AG04450 (cell line): ENCODE results near the gene SLC2A10. TPM values are rescaled to one million over a fixed set of nuclear protein-coding genes. Genes with fewer than 3 reads are reported as not detected.

Experiments
- CTCF ChIA-PET: fragments of 300-600, 350-600 bp; formaldehyde crosslinking; extraction: SDS; loops from one replicate; lab custom pipeline; 2022; ENCODE audit warnings: antibody characterized with exemption, inconsistent platforms; lab: Charles Lee
- POLR2A ChIA-PET: fragments of 350-600 bp; formaldehyde crosslinking; extraction: SDS; loops from one replicate; lab custom pipeline; 2021; ENCODE audit warnings: antibody characterized with exemption, inconsistent platforms; lab: Yijun Ruan, JAX
- DNase-seq: peaks from one replicate; pipeline ENCODE4 v3.0.0-alpha.2; 2011; ENCODE audit warnings: low read depth, low spot score
- H3K27ac ChIP-seq: one replicate; pipeline ENCODE4 v1.5.1; 2012; ENCODE audit warnings: low read depth, low read length, control low read depth
- H3K27me3 ChIP-seq: one replicate; pipeline ENCODE4 v1.6.0; 2012; ENCODE audit warnings: low read length; ENCODE audit not compliant: control insufficient read depth, insufficient read depth
- H3K4me3 ChIP-seq: 2 replicates; pipeline ENCODE4 v1.5.1; 2011; ENCODE audit warnings: mild to moderate bottlenecking, low read depth, low read length, control low read depth
- H3K9me3 ChIP-seq: 2 replicates; pipeline ENCODE4 v1.5.1; 2012; ENCODE audit warnings: low read length; ENCODE audit not compliant: control insufficient read depth, insufficient read depth
- CTCF ChIP-seq: IDR thresholded peaks from 2 replicates; pipeline ENCODE4 v1.5.1; 2011; ENCODE audit warnings: low read depth, low read length, control low read depth, inconsistent platforms
- polyA plus RNA-seq: library from polyadenylated mRNA; depleted of rRNA; stranded (reverse); fragments of >200 nt; gene quantifications from 2 replicates; pipeline ENCODE4 v1.2.3, GENCODE V29; 2011

Gene SLC2A10
- polyA plus RNA-seq, 1 experiment = 36.9 TPM

DNA sequence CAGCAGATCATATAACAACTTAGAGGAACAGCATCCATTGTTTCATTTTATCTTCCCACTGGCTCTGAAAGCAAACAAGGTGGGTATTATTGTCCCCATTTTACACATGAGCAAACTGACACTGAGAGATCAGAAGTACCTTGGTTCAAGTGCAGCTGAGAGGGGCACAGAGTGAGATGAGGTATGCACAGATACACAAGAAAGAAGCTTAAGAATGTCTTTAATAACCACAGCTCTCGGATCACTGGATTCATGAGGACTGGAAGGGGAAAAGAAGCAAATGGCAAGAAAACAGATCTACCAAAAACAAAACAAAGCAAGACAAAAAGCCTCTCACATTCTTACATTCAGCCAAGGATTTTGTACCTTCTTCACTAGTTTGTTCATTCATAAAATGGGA, 10.6 kb downstream of the SLC2A10 start:
- H3K27me3 ChIP-seq = no peaks in the 10 kb centered on the region
- no peak for TF ChIP-seq CTCF
- ChIA-PET POLR2A (no interaction called here), CTCF (interaction anchor here (0.5 kb wide), 1 partner anchor 595 kb away, joined by 3 read pairs; no protein-coding TSS in a partner anchor)
- no peak overlapping the region for H3K4me3 ChIP-seq
- no peak for DNase-seq
- H3K9me3 ChIP-seq = peaks cover 10% of the 10 kb centered on the region
- H3K27ac ChIP-seq = no peak overlapping the region

DNA sequence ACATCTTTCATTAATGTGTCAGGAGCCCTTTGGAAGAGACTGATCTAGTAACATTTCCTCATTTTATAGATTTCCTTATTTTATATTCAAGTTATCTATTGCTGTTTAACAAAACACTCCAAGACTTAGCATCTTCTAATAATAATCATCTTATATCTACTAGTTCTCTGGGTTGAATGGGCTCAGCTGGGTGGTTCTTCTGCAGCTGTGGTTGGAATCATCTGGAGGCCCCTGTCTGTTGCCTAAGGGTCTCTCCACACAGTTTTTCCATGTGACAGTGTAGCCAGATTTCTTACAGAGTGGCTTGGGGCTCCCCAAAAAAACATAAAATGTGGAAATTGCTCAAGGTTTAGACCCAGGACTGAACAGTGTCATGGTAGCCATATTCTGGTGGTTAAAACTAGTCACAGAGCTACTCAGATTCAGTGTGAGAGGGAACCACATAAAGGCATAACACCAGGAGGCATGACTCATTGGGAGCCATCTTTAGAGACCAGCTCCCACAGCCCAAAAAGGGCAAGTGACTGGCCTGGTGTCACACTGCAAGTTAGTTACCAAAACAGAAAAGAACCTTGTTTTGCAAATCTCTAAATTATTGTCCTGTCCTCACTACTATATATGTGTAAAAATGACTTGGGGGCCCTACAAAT, 11.5 kb downstream of the SLC2A10 start:
- ChIA-PET POLR2A (no interaction called here), CTCF (interaction anchor here (0.5 kb wide), 1 partner anchor 8 kb away, joined by 6 read pairs; no protein-coding TSS in a partner anchor)
- no peak for DNase-seq
- Histone ChIP-seq H3K9me3 (peaks cover 10% of the 10 kb centered on the region), H3K27ac (no peak overlapping the region), H3K4me3 (no peak overlapping the region), H3K27me3 (no peaks in the 10 kb centered on the region)
- TF ChIP-seq CTCF = no peak

GRCh38 chr20:46721476-46721875, 12.0 kb downstream of the SLC2A10 start:
- DNase-seq = no peak
- ChIA-PET CTCF (interaction anchor here (0.5 kb wide), 1 partner anchor 9 kb away, joined by 6 read pairs; no protein-coding TSS in a partner anchor), POLR2A (no interaction called here)
- H3K27ac ChIP-seq = no peak overlapping the region
- H3K4me3 ChIP-seq = no peak overlapping the region
- peaks cover 10% of the 10 kb centered on the region for H3K9me3 ChIP-seq
- no peak for TF ChIP-seq CTCF
- no peaks in the 10 kb centered on the region for H3K27me3 ChIP-seq

DNA sequence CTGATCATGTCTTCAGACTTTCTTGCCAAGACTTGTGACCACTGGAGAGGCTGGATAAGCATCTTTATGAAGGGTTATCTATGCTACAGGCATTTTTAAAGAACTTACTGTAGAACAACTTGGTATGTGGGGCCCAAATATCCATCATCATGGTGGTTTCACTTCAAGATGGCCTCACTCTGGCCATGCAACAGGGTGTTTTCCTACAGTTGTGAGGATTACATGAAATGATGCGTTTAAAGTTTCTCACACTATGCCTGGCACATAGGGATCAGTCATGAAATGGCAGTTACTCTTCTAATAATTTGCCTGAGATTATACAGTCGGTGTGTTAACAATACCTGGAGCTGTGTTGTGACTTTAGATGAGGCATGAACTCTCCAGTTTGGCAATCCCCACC, 13.0 kb downstream of the SLC2A10 start:
- ChIA-PET CTCF (no interaction called here), POLR2A (no interaction called here)
- Histone ChIP-seq H3K27ac (no peak overlapping the region), H3K9me3 (peaks cover 10% of the 10 kb centered on the region), H3K27me3 (no peaks in the 10 kb centered on the region), H3K4me3 (no peak overlapping the region)
- TF ChIP-seq CTCF = no peak
- DNase-seq = no peak

DNA sequence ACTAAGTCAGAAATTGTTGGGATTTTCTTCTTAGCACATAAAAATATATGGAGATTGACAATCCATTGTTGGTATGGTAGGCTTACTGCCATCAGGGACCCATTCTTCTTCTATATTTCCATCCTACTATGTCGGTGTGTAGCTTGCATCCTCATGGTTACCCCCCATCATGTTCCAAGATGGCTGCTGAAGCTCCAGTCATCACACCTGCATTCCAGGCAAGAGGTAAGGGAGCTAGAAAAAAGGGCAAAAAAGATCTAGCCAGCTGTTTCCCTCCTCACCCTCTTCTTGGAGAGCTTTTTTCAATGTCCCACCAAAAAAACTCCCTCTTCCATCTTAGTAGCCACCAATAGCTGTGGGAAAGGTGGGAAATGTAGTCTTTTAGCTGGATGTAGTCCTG, 13.6 kb downstream of the SLC2A10 start:
- DNase-seq = no peak
- no peak for TF ChIP-seq CTCF
- Histone ChIP-seq H3K4me3 (no peak overlapping the region), H3K9me3 (peaks cover 10% of the 10 kb centered on the region), H3K27me3 (no peaks in the 10 kb centered on the region), H3K27ac (no peak overlapping the region)
- POLR2A ChIA-PET = no interaction called here
- CTCF ChIA-PET = no interaction called here
